Lower leg skin (tissue), 4 donors: ENCODE measurements around the gene TNPO3. TPM values are rescaled to one million over a fixed set of nuclear protein-coding genes. Genes with fewer than 3 reads are reported as not detected.
A peak's percentile ranks its signal among the peaks of the same experiment; 100 is the strongest.

ENCODE experiments used
- DNase-seq, 2 donors: peaks; one replicate each; pipeline ENCODE4 v3.0.0-alpha.2; 2019; ENCODE audit warnings: low spot score in 2 of 2
- H3K4me3 ChIP-seq: fragments of 200-600 bp; sonication (generic); 2 replicates; pipeline ENCODE4 v1.5.1; 2017; ENCODE audit warnings: mild to moderate bottlenecking, low read depth; ENCODE audit not compliant: poor library complexity, severe bottlenecking
- CTCF ChIP-seq, 3 donors: fragments of 450-650 bp; IDR thresholded peaks; one replicate each; pipeline ENCODE4 v1.5.1; 2016; ENCODE audit warnings: antibody characterized with exemption in 3 of 3, mild to moderate bottlenecking in 3 of 3, moderate library complexity in 2 of 3
- POLR2A ChIP-seq, 2 donors: fragments of 450-650 bp; IDR thresholded peaks; one replicate each; pipeline ENCODE4 v1.6.1; 2016 to 2017; ENCODE audit warnings: antibody characterized with exemption in 2 of 2, mild to moderate bottlenecking in 1 of 2, moderate library complexity in 1 of 2
- WGBS, 2 donors: methylation state at CpG; one replicate each; pipeline ENCODE4 v1.1.5; 2018; 5-methylcytosine and 5-hydroxymethylcytosine counted together
- intact Hi-C: fragments of 100-400 bp; cut with DNase I; formaldehyde crosslinking; loops from one replicate; pipeline ENCODE4 v1.15.0; 2023; ENCODE audit warnings: low total_unique reads
- total RNA-seq, 4 donors: library from RNA; depleted of rRNA; stranded (reverse); fragments of >200 nt; gene quantifications; one replicate each; pipeline ENCODE4 v1.1.0, GENCODE V29; 2016

The TNPO3 gene
- total RNA-seq, 4 donors from 2014 or later = 26.7 to 36.7 (median 31.0) TPM

GRCh38 chr7:128933180-128933891, 121.6 kb downstream of the TNPO3 start:
- H3K4me3 ChIP-seq = no peak overlapping the region
- intact Hi-C loops = no loop called here
- TF ChIP-seq CTCF (IDR thresholded peaks at IDR 0.05) (no peak), POLR2A (IDR thresholded peaks at IDR 0.05) (no peak)
- WGBS, 2 donors = 47 to 55% methylated on average over 15 of the region's 15 CpGs
- peak; percentile 47 to 85 for DNase-seq

- DNase-seq = no peak
- intact Hi-C loops = no loop called here
- TF ChIP-seq POLR2A (IDR thresholded peaks at IDR 0.05) (no peak), CTCF (IDR thresholded peaks at IDR 0.05) (no peak)
- no peak overlapping the region for H3K4me3 ChIP-seq
- 58 to 72% methylated on average over 3 to 4 of the region's 4 CpGs for WGBS, 2 donors
These were observed 122.1 kb downstream of the TNPO3 start for GRCh38 chr7:128932862-128933179.

- no peak overlapping the region for H3K4me3 ChIP-seq
- intact Hi-C loops = no loop called here
- WGBS, 2 donors = 90 to 91% methylated on average over 17 to 19 of the region's 19 CpGs
- DNase-seq = peak in 1 of 2 donors; percentile 42
- TF ChIP-seq POLR2A (IDR thresholded peaks at IDR 0.05) (no peak), CTCF (IDR thresholded peaks at IDR 0.05) (no peak)
These were observed 122.7 kb downstream of the TNPO3 start for GRCh38 chr7:128931965-128932861.

GRCh38 chr7:128931190-128931798, 123.6 kb downstream of the TNPO3 start:
- intact Hi-C loops = no loop called here
- no peak overlapping the region for H3K4me3 ChIP-seq
- TF ChIP-seq CTCF (IDR thresholded peaks at IDR 0.05) = no peak
- TF ChIP-seq POLR2A (IDR thresholded peaks at IDR 0.05) = no peak
- WGBS, 2 donors = 93 to 94% methylated on average over 17 to 18 of the region's 18 CpGs
- DNase-seq = peak in 1 of 2 donors; percentile 82

- TF ChIP-seq CTCF (IDR thresholded peaks at IDR 0.05) (no peak), POLR2A (IDR thresholded peaks at IDR 0.05) (no peak)
- WGBS, 2 donors = 81 to 85% methylated on average over 12 to 14 of the region's 14 CpGs
- intact Hi-C loops = no loop called here
- H3K4me3 ChIP-seq = no peak overlapping the region
- DNase-seq = no peak
These were observed 125.8 kb downstream of the TNPO3 start for GRCh38 chr7:128928882-128929788.
